Upper lobe of left lung (tissue), 4 donors: ENCODE results near the gene SPTAN1.

ENCODE experiments used
- CTCF ChIP-seq, 6 experiments: fragments of 450-650 bp in 4 of 6; fragments of 200-600 bp in 2 of 6; sonication (generic) in 2 of 6; IDR thresholded peaks; one replicate each; pipeline ENCODE4 v1.5.1; 2016 to 2019; ENCODE audit warnings: antibody characterized with exemption in 6 of 6
- POLR2AphosphoS5 ChIP-seq, 2 donors: sonication (generic); formaldehyde crosslinking; IDR thresholded peaks; one replicate each; pipeline ENCODE4 v1.5.1; 2017; ENCODE audit warnings: antibody characterized with exemption in 2 of 2

DNA sequence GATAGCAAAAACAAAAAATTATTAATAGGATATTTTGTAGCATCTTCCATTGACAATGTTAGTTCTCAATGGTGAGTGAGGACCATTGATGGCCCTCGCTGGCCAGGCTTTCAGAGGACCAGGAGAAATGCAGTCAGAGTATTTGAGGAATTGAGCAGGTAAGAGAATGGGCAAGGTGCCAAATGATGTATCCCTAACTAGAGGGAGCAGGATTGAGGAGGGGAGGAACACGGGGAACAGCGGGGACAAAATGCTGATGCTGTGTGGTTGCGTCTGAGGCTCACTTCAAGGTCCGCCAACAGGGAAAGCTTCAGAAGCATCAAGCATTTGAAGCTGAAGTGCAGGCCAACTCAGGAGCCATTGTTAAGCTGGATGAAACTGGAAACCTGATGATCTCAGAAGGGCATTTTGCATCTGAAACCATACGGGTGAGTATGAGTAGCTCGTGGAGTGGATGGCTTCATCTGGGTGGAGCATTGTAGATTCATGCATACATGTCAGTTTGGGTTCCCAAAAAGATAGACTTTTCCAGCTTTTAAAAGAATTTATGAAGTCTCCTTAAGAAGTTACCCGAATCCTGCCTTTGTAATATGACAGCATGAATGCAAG lies 16.2 kb downstream of the SPTAN1 start:
- TF ChIP-seq CTCF (IDR thresholded peaks at IDR 0.05) (no peak), POLR2AphosphoS5 (IDR thresholded peaks at IDR 0.05) (no peak)
